Left ventricle myocardium superior (tissue), 1 donor: ENCODE measurements around the gene DHX16. TPM values are rescaled to one million over a fixed set of nuclear protein-coding genes. Genes with fewer than 3 reads are reported as not detected.
"Not testable (repeated sequence)": the region's sequence is repeated elsewhere in the genome, so short reads cannot be mapped to it uniquely, and the experiment has no call there.

Source experiments
- ATAC-seq: fragments of 200-7000 bp; cut with Tn5 transposase; one replicate; pipeline ENCODE4 v1.9.1; 2020; ENCODE audit warnings: mild to moderate bottlenecking, moderate library complexity
- DNase-seq: peaks from one replicate; pipeline ENCODE4 v3.0.0-alpha.2; 2020
- intact Hi-C: fragments of 100-400 bp; cut with micrococcal nuclease; formaldehyde crosslinking; loops from one replicate; pipeline ENCODE4 v1.11.0; 2022
- long read RNA-seq: library from polyadenylated mRNA; unstranded; transcript quantifications from one replicate; pipeline ENCODE4 v2.0.0, GENCODE V29; 2021
- total RNA-seq: library from RNA; stranded (reverse); fragmentation: NEBNext Ultra II Directional; extraction: Animal tissue kit (Norgen Biotek cat#: 25700); gene quantifications from one replicate; pipeline ENCODE4 v1.2.1, GENCODE V29; 2021
- donor health status: DM: no; HTN: yes; CAD: no; lungs with severe emphysema.

Gene DHX16
- 20.2 TPM for total RNA-seq
- long read RNA-seq, transcript DHX16-202 (20 exons, 3,445 nt) = major isoform, 9 of 25 reads
- long read RNA-seq, partial matches to known transcripts = 15 of 25 reads
- long read RNA-seq, other reads (novel, unspliced or antisense) = 1 of 25 reads

GRCh38 chr6:30672445-30673253 lies at the start of gene DHX16:
Gene DHX16, minus strand, starts transcription at chr6:30673006. Its CDS starts 165 bp downstream, at chr6:30672841.
- intact Hi-C loops = no loop called here
- ATAC-seq = peak; percentile 93
- DNase-seq = peak; percentile 97

- intact Hi-C loops = loop anchor here (2.0 kb wide), 1 partner anchor 43 kb away; no protein-coding TSS in a partner anchor
- DNase-seq = peak; percentile 53
Measured at GRCh38 chr6:30722025-30722279, 49.1 kb upstream of the DHX16 start.

GRCh38 chr6:30721198-30722024 lies 48.6 kb upstream of the DHX16 start:
- peak; percentile 76 for ATAC-seq
- DNase-seq = peak; percentile 96
- intact Hi-C loops = loop anchor here (2.0 kb wide), 1 partner anchor 43 kb away; no protein-coding TSS in a partner anchor

More at GRCh38 chr6:30722025-30722279, 49.1 kb upstream of the DHX16 start:
- not testable (repeated sequence) for ATAC-seq

GRCh38 chr6:30720738-30721197 lies 48.0 kb upstream of the DHX16 start:
- intact Hi-C loops = no loop called here
- peak; percentile 81 for DNase-seq
- ATAC-seq = peak; percentile 23

- ATAC-seq (peak; percentile 77), DNase-seq (peak; percentile 98)
- intact Hi-C loops = no loop called here
Measured at GRCh38 chr6:30719791-30720737, 47.3 kb upstream of the DHX16 start, which contains the start of gene TUBB. Gene TUBB, plus strand, starts transcription at chr6:30720352. Its CDS starts 155 bp downstream, at chr6:30720507.

GRCh38 chr6:30719356-30719755 lies 46.5 kb upstream of the DHX16 start:
- ATAC-seq = no peak
- no peak for DNase-seq
- intact Hi-C loops = no loop called here

GRCh38 chr6:30717845-30718720 lies 45.3 kb upstream of the DHX16 start:
- intact Hi-C loops, DNase-seq, ATAC-seq: not testable (repeated sequence)

GRCh38 chr6:30717129-30717844 lies 44.5 kb upstream of the DHX16 start, which contains the start of gene MDC1:
Gene MDC1, minus strand, starts transcription at chr6:30717281. Its CDS starts 2,106 bp downstream, at chr6:30715175.
- intact Hi-C loops = no loop called here
- peak; percentile 99 for DNase-seq
- ATAC-seq = peak; percentile 81

- no peak for DNase-seq
- ATAC-seq = no peak
- intact Hi-C loops = no loop called here
Measured at GRCh38 chr6:30716879-30717128, 44.0 kb upstream of the DHX16 start.

GRCh38 chr6:30714263-30714662 lies 41.5 kb upstream of the DHX16 start:
- intact Hi-C loops = no loop called here
- ATAC-seq (no peak), DNase-seq (no peak)

- no peak for ATAC-seq
- DNase-seq = no peak
- intact Hi-C loops = no loop called here
Measured at GRCh38 chr6:30712441-30712945, 39.7 kb upstream of the DHX16 start.

GRCh38 chr6:30711758-30712380 lies 39.1 kb upstream of the DHX16 start:
- DNase-seq = no peak
- intact Hi-C loops = no loop called here
- no peak for ATAC-seq

GRCh38 chr6:30709101-30709868 lies 36.5 kb upstream of the DHX16 start:
- ATAC-seq (no peak), DNase-seq (no peak)
- intact Hi-C loops = no loop called here

- DNase-seq = no peak
- ATAC-seq = no peak
- intact Hi-C loops = no loop called here
Measured at GRCh38 chr6:30707281-30707850, 34.6 kb upstream of the DHX16 start.

GRCh38 chr6:30705620-30706019 lies 32.8 kb upstream of the DHX16 start:
- peak; percentile 88 for ATAC-seq
- no peak for DNase-seq
- intact Hi-C loops = no loop called here

- intact Hi-C loops = no loop called here
- no peak for ATAC-seq
- peak; percentile 4 for DNase-seq
Measured at GRCh38 chr6:30703821-30704220, 31.0 kb upstream of the DHX16 start.
